Gastroesophageal sphincter (tissue), 4 donors: ENCODE data around the gene LRRC15. TPM values are rescaled to one million over a fixed set of nuclear protein-coding genes. Genes with fewer than 3 reads are reported as not detected.

Source experiments
- ATAC-seq: fragments of 150-250 bp; one replicate; pipeline ENCODE4 v1.9.1; 2016; ENCODE audit warnings: mild to moderate bottlenecking, moderate library complexity
- H3K27ac ChIP-seq, 4 donors: fragments of 200-600 bp; sonication (generic) in 3 of 4; 1 replicate in 3 of 4; 2 replicates in 1 of 4; pipeline ENCODE4 v1.5.1; 2016 to 2019
- H3K27me3 ChIP-seq: fragments of 200-600 bp; sonication (generic); one replicate; pipeline ENCODE4 v1.5.1; 2019
- H3K36me3 ChIP-seq, 2 donors: fragments of 200-600 bp; sonication (generic); one replicate each; pipeline ENCODE4 v1.5.1; 2019; ENCODE audit warnings: control low read depth in 1 of 2
- H3K4me1 ChIP-seq, 3 donors: fragments of 200-600 bp; sonication (generic); 1 replicate in 2 of 3; 2 replicates in 1 of 3; pipeline ENCODE4 v1.5.1; 2016 to 2019; ENCODE audit warnings: control low read depth in 2 of 3
- H3K4me3 ChIP-seq, 2 donors: fragments of 200-600 bp; sonication (generic); one replicate each; pipeline ENCODE4 v1.5.1; 2019; ENCODE audit warnings: mild to moderate bottlenecking in 1 of 2, moderate library complexity in 1 of 2
- H3K9me3 ChIP-seq, 3 donors: fragments of 200-600 bp; sonication (generic); one replicate each; pipeline ENCODE4 v1.5.1; 2017 to 2019; ENCODE audit warnings: control low read depth in 2 of 3
- EP300 ChIP-seq: sonication (generic); formaldehyde crosslinking; IDR thresholded peaks from one replicate; pipeline ENCODE4 v1.6.1; 2017; ENCODE audit warnings: antibody characterized with exemption, mild to moderate bottlenecking
- POLR2A ChIP-seq, 2 donors: fragments of 450-650 bp; IDR thresholded peaks; one replicate each; pipeline ENCODE4 v1.6.1; 2017; ENCODE audit warnings: antibody characterized with exemption in 2 of 2, mild to moderate bottlenecking in 2 of 2, moderate library complexity in 1 of 2
- POLR2AphosphoS5 ChIP-seq: sonication (generic); formaldehyde crosslinking; IDR thresholded peaks from one replicate; pipeline ENCODE4 v1.6.1; 2017; ENCODE audit warnings: antibody characterized with exemption
- WGBS, 2 donors: methylation state at CpG; one replicate each; pipeline ENCODE4 v1.1.5; 2018; ENCODE audit warnings: low coverage in 1 of 2; 5-methylcytosine and 5-hydroxymethylcytosine counted together
- total RNA-seq, 4 donors: library from RNA; depleted of rRNA; stranded (reverse); fragments of >200 nt; gene quantifications; one replicate each; pipeline ENCODE4 v1.1.0, GENCODE V29; 2016
- TF ChIP-seq, protein P1 (sequence below), 4 experiments: fragments of 200-600 bp in 2 of 4; fragments of 450-650 bp in 2 of 4; sonication (generic) in 1 of 4; IDR thresholded peaks; one replicate each; pipeline ENCODE4 v1.5.1; 2017 to 2019; ENCODE audit warnings: antibody characterized with exemption in 4 of 4, mild to moderate bottlenecking in 2 of 4, moderate library complexity in 2 of 4

Gene LRRC15
- total RNA-seq, 4 donors from 2014 or later, result 0.42 to 0.67 (median 0.49) TPM; not detected in 1

DNA sequence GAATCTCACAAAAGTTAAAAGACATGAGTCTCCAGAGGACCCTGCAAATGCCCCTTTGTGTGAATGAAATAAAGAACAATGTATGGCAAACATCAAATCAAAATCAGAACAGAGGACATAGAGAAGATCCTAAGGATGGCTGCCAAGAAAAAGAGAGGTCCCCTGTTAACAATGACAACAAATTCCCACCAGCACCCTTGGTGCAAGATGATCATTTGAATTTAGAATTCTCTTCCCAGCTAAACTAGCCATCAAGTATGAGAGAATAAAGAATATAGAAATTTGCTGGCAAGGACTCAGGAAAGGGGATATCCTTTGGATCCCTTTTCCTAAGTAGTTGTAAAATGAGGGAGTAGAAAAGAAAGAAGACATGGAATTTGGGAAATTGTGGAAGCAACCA is 21.3 kb upstream of the LRRC15 start:
- ATAC-seq, result no peak
- Histone ChIP-seq H3K4me3 (no peak overlapping the region), H3K36me3 (no peaks in the 10 kb centered on the region)

DNA sequence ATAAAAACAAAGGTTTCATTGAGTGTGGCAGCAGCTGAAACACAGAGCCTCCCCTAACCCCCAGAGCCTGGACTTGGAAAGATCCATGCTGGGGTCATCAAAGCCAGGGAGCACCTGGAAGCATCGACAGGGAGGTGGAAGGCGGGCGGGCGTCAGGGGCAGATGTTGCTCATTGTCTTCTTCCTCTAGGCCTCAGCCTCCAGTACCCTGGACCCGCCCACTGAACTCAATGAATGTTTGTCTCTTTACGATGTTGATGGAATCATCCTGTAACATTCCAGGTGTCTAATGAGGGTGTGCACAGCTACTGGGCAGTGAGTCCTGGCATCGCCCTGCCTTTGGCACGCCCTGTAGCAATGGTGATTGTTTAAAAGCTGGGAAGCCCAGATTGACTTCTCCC is 19.7 kb upstream of the LRRC15 start:
- no peak overlapping the region for H3K4me3 ChIP-seq
- H3K4me1 ChIP-seq, result no peaks in the 10 kb centered on the region
- H3K36me3 ChIP-seq, result no peaks in the 10 kb centered on the region
- H3K27ac ChIP-seq, result no peak overlapping the region
- TF ChIP-seq POLR2A (IDR thresholded peaks at IDR 0.05) (no peak), EP300 (no peak), POLR2AphosphoS5 (no peak)
- TF ChIP-seq, protein P1, sequence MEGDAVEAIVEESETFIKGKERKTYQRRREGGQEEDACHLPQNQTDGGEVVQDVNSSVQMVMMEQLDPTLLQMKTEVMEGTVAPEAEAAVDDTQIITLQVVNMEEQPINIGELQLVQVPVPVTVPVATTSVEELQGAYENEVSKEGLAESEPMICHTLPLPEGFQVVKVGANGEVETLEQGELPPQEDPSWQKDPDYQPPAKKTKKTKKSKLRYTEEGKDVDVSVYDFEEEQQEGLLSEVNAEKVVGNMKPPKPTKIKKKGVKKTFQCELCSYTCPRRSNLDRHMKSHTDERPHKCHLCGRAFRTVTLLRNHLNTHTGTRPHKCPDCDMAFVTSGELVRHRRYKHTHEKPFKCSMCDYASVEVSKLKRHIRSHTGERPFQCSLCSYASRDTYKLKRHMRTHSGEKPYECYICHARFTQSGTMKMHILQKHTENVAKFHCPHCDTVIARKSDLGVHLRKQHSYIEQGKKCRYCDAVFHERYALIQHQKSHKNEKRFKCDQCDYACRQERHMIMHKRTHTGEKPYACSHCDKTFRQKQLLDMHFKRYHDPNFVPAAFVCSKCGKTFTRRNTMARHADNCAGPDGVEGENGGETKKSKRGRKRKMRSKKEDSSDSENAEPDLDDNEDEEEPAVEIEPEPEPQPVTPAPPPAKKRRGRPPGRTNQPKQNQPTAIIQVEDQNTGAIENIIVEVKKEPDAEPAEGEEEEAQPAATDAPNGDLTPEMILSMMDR (IDR thresholded peaks at IDR 0.05), result no peak
- H3K27me3 ChIP-seq, result peaks cover 23% of the 10 kb centered on the region
- ATAC-seq, result no peak
- WGBS, 2 donors, result 90 to 92% methylated on average over 4 to 7 of the region's 8 CpGs
- peaks cover 0 to 12% (median 0%) of the 10 kb centered on the region in 3 donors for H3K9me3 ChIP-seq

More for the DNA sequence above, 21.3 kb upstream of the LRRC15 start:
- Histone ChIP-seq H3K4me1 (no peaks in the 10 kb centered on the region), H3K27me3 (peaks cover 21% of the 10 kb centered on the region), H3K9me3 (peaks cover 0 to 12% (median 0%) of the 10 kb centered on the region in 3 donors), H3K27ac (no peak overlapping the region)
- no peak for TF ChIP-seq POLR2AphosphoS5
- TF ChIP-seq EP300, result no peak
- TF ChIP-seq, protein P1 (IDR thresholded peaks at IDR 0.05), result no peak
- TF ChIP-seq POLR2A (IDR thresholded peaks at IDR 0.05), result no peak

DNA sequence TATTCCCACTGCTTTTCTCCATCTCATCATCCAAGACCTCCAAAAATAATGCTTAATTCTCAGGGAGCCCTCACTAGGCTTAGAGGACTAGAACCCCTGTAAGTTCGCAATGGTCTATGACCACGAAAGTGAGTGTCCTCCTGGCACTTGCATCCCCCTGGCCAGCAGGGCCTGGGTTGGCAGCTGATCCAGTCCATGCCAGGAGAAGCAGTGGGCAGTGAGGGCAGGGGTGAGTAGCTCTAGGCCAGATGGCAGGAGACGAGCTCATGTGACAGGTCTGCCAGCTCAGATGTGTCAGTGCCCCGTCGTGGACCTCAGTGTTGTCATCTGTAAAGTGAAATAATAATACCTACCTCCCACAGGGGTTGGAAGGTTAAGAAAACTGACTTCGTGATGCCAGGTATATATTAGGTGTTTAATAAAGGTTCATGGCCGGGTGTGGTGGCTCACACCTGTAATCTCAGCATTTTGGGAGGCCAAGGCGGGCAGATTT is 18.4 kb upstream of the LRRC15 start:
- Histone ChIP-seq H3K4me1 (no peaks in the 10 kb centered on the region), H3K9me3 (peaks cover 0 to 12% (median 0%) of the 10 kb centered on the region in 3 donors), H3K27me3 (peaks cover 20% of the 10 kb centered on the region), H3K4me3 (no peak overlapping the region), H3K36me3 (no peaks in the 10 kb centered on the region), H3K27ac (no peak overlapping the region)
- ATAC-seq, result no peak
- 92 to 100% methylated on average over 1 to 4 of the region's 8 CpGs for WGBS, 2 donors
- TF ChIP-seq EP300 (no peak), POLR2AphosphoS5 (no peak), POLR2A (IDR thresholded peaks at IDR 0.05) (no peak)
- TF ChIP-seq, protein P1 (IDR thresholded peaks at IDR 0.05), result no peak

DNA sequence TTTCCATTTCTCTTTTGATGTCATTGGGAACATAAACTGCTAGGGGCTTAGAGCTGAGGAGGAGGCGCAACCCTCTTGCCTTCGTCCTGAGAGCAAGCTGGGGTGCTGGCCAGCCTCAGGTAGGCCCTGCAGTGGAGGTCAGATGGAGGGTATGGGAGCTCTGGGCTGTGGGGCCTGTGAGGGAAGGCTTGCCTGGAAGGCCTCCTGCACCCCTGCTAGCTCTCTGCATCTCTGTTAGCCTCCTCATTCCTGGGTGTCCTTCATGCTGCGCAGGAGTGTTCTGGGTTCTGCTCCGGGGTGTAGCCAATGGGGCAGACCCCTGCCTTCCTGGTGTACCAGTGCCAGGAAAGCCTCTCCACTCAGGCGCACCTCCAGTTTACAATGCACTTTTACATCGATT is 17.7 kb upstream of the LRRC15 start:
- no peak for TF ChIP-seq POLR2AphosphoS5
- no peak for TF ChIP-seq EP300
- TF ChIP-seq, protein P1 (IDR thresholded peaks at IDR 0.05), result no peak
- no peak for TF ChIP-seq POLR2A (IDR thresholded peaks at IDR 0.05)
- ATAC-seq, result no peak
- Histone ChIP-seq H3K9me3 (peaks cover 0 to 12% (median 0%) of the 10 kb centered on the region in 3 donors), H3K4me1 (no peaks in the 10 kb centered on the region), H3K27ac (no peak overlapping the region), H3K4me3 (no peak overlapping the region), H3K27me3 (peaks cover 20% of the 10 kb centered on the region), H3K36me3 (no peaks in the 10 kb centered on the region)
- WGBS, 2 donors, result 91 to 96% methylated on average over 3 to 4 of the region's 6 CpGs

DNA sequence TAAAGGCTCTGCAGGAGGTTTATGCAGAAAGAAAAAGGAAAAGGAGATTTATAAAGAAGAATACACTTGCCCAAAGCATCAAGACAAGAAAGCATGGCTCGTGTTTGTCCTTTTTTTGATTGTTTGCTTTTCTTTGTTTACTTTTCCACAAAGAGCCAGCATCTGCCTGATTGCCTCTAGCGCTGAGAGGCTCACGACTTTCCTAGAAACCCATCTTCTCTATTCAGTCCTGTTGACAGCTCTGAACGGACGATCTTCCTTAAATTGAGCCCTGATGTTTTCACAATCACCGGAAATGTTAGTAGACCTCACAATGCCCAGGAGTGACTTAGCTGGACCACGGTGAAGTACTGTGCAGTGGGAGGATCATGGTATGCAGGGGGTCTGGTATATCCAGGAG is 17.1 kb upstream of the LRRC15 start:
- Histone ChIP-seq H3K27me3 (peaks cover 21% of the 10 kb centered on the region), H3K9me3 (peaks cover 0 to 11% (median 0%) of the 10 kb centered on the region in 3 donors), H3K36me3 (no peaks in the 10 kb centered on the region), H3K4me3 (no peak overlapping the region), H3K27ac (no peak overlapping the region), H3K4me1 (no peaks in the 10 kb centered on the region)
- ATAC-seq, result no peak
- 48 to 71% methylated on average over 2 to 6 of the region's 7 CpGs for WGBS, 2 donors
- TF ChIP-seq POLR2A (IDR thresholded peaks at IDR 0.05) (no peak), POLR2AphosphoS5 (no peak), EP300 (no peak)
- TF ChIP-seq, protein P1 (IDR thresholded peaks at IDR 0.05), result no peak
